BJ (cell line): Measurements from ENCODE around the gene XXYLT1. TPM values are rescaled to one million over a fixed set of nuclear protein-coding genes. Genes with fewer than 3 reads are reported as not detected.

ENCODE experiments used
- CTCF ChIA-PET: fragments of 350-600 bp; formaldehyde crosslinking; extraction: SDS; loops from one replicate; lab custom pipeline; 2021; ENCODE audit warnings: antibody characterized with exemption, inconsistent platforms; lab: Yijun Ruan, JAX
- POLR2A ChIA-PET: fragments of 300-600 bp; sonication (Branson Sonifier 250); formaldehyde crosslinking; extraction: SDS; loops from one replicate; lab custom pipeline; 2021; ENCODE audit warnings: antibody characterized with exemption; lab: Charles Lee
- DNase-seq: peaks from one replicate; pipeline ENCODE4 v3.0.0-alpha.2; 2011; ENCODE audit warnings: low read depth
- H3K27me3 ChIP-seq: 2 replicates; pipeline ENCODE4 v1.6.0; 2011; ENCODE audit warnings: low read length; ENCODE audit not compliant: control insufficient read depth, insufficient read depth
- H3K36me3 ChIP-seq: 2 replicates; pipeline ENCODE4 v1.5.1; 2011; ENCODE audit warnings: low read length; ENCODE audit not compliant: control insufficient read depth, insufficient read depth
- H3K4me3 ChIP-seq: 2 replicates; pipeline ENCODE4 v1.5.1; 2011; ENCODE audit warnings: low read depth, mild to moderate bottlenecking, control low read depth, low read length
- CTCF ChIP-seq: IDR thresholded peaks from 2 replicates; pipeline ENCODE4 v1.5.1; 2011; ENCODE audit warnings: low read depth, mild to moderate bottlenecking, control low read depth, inconsistent platforms, low read length, moderate library complexity; ENCODE audit not compliant: insufficient read depth
- polyA plus RNA-seq: library from polyadenylated mRNA; depleted of rRNA; stranded (reverse); fragments of >200 nt; gene quantifications from 2 replicates; pipeline ENCODE4 v1.2.3, GENCODE V29; 2011

Gene XXYLT1
- polyA plus RNA-seq, 1 experiment, result 33.5 TPM

- DNase-seq, result no peak
- CTCF ChIA-PET, result interaction anchor here (1.1 to 1.4 kb wide), 2 partner anchors 9 to 14 kb away, joined by 3 read pairs; no protein-coding TSS in a partner anchor
Observed at GRCh38 chr3:195139091-195139875, 131.7 kb downstream of the XXYLT1 start.

GRCh38 chr3:195137638-195138588 is 133.0 kb downstream of the XXYLT1 start:
- ChIA-PET CTCF (interaction anchor here (1.1 to 1.4 kb wide), 2 partner anchors 10 to 12 kb away, joined by 3 read pairs; no protein-coding TSS in a partner anchor), POLR2A (no interaction called here)
- DNase-seq, result no peak
- Histone ChIP-seq H3K4me3 (no peak overlapping the region), H3K36me3 (peaks cover 2% of the 10 kb centered on the region; the same call in 1 of the 2 replicates), H3K27me3 (no peaks in the 10 kb centered on the region)
- TF ChIP-seq CTCF, result no peak

More at GRCh38 chr3:195139091-195139875, 131.7 kb downstream of the XXYLT1 start:
- peaks cover 2% of the 10 kb centered on the region; the same call in 1 of the 2 replicates for H3K36me3 ChIP-seq
- TF ChIP-seq CTCF, result no peak
- H3K4me3 ChIP-seq, result no peak overlapping the region
- H3K27me3 ChIP-seq, result no peaks in the 10 kb centered on the region
- POLR2A ChIA-PET, result no interaction called here

- TF ChIP-seq CTCF, result no peak
- peaks cover 1% of the 10 kb centered on the region; the same call in 1 of the 2 replicates for H3K36me3 ChIP-seq
- CTCF ChIA-PET, result no interaction called here
- H3K4me3 ChIP-seq, result no peak overlapping the region
- no peak for DNase-seq
- H3K27me3 ChIP-seq, result no peaks in the 10 kb centered on the region
- POLR2A ChIA-PET, result no interaction called here
Observed at GRCh38 chr3:195135917-195136316, 135.0 kb downstream of the XXYLT1 start.

- no peak for TF ChIP-seq CTCF
- POLR2A ChIA-PET, result no interaction called here
- no peak overlapping the region for H3K4me3 ChIP-seq
- H3K36me3 ChIP-seq, result peaks cover 1% of the 10 kb centered on the region; the same call in 1 of the 2 replicates
- no peak for DNase-seq
- CTCF ChIA-PET, result interaction anchor here (1.2 to 1.5 kb wide), 3 partner anchors 8 to 124 kb away, joined by 3 to 5 read pairs (median 3); no protein-coding TSS in a partner anchor
- H3K27me3 ChIP-seq, result no peaks in the 10 kb centered on the region
Observed at GRCh38 chr3:195134431-195134830, 136.5 kb downstream of the XXYLT1 start.

- Histone ChIP-seq H3K27me3 (no peaks in the 10 kb centered on the region), H3K4me3 (no peak overlapping the region), H3K36me3 (peaks cover 1% of the 10 kb centered on the region; the same call in 1 of the 2 replicates)
- ChIA-PET CTCF (interaction anchor here (0.5 to 1.5 kb wide), 5 partner anchors 9 to 256 kb away, joined by 3 to 5 read pairs (median 3); no protein-coding TSS in a partner anchor), POLR2A (no interaction called here)
- TF ChIP-seq CTCF, result no peak
- no peak for DNase-seq
Observed at GRCh38 chr3:195133462-195133861, 137.5 kb downstream of the XXYLT1 start.
